ENCODE results near the gene SPINT1.

The SPINT1 gene

GRCh38 chr15:40892447-40893012, 48.7 kb downstream of the SPINT1 start:
- DNase-seq (ENCODE audit: low read depth, low spot score) = no peak

- no peak for DNase-seq (ENCODE audit: low read depth, low spot score)
Measured at GRCh38 chr15:40893019-40893670, 49.3 kb downstream of the SPINT1 start.

- DNase-seq (ENCODE audit: low read depth, low spot score) = no peak
Measured at GRCh38 chr15:40893733-40894680, 50.2 kb downstream of the SPINT1 start, which contains the start of gene VPS18. TSS of gene VPS18 (plus strand) at chr15:40894450. CDS start at chr15:40894769, 319 bp downstream.

GRCh38 chr15:40894681-40895448, 51.0 kb downstream of the SPINT1 start:
- no peak for DNase-seq (ENCODE audit: low read depth, low spot score)

- DNase-seq (ENCODE audit: low read depth, low spot score) = no peak
Measured at GRCh38 chr15:40899536-40900207, 55.8 kb downstream of the SPINT1 start.

- DNase-seq (ENCODE audit: low read depth, low spot score) = no peak
Measured at GRCh38 chr15:40900256-40901052, 56.6 kb downstream of the SPINT1 start.

- DNase-seq (ENCODE audit: low read depth, low spot score) = no peak
Measured at GRCh38 chr15:40901053-40901443, 57.2 kb downstream of the SPINT1 start.

- DNase-seq (ENCODE audit: low read depth, low spot score) = no peak
Measured at GRCh38 chr15:40902605-40903561, 59.0 kb downstream of the SPINT1 start.

- DNase-seq (ENCODE audit: low read depth, low spot score) = no peak
Measured at GRCh38 chr15:40904552-40905201, 60.8 kb downstream of the SPINT1 start.

GRCh38 chr15:40906091-40906990, 62.5 kb downstream of the SPINT1 start:
- DNase-seq (ENCODE audit: low read depth, low spot score) = no peak

GRCh38 chr15:40906991-40907802, 63.3 kb downstream of the SPINT1 start:
- DNase-seq (ENCODE audit: low read depth, low spot score) = no peak
